NCI-H2107 (cell line): Measurements from ENCODE around the gene EGFL7.
"Not testable (repeated sequence)": the region's sequence is repeated elsewhere in the genome, so short reads cannot be mapped to it uniquely, and the experiment has no call there.

ENCODE experiments used
- DNase-seq: peaks from one replicate; lab custom pipeline; 2025; lab: John Stamatoyannopoulos, UW

Gene EGFL7

DNA sequence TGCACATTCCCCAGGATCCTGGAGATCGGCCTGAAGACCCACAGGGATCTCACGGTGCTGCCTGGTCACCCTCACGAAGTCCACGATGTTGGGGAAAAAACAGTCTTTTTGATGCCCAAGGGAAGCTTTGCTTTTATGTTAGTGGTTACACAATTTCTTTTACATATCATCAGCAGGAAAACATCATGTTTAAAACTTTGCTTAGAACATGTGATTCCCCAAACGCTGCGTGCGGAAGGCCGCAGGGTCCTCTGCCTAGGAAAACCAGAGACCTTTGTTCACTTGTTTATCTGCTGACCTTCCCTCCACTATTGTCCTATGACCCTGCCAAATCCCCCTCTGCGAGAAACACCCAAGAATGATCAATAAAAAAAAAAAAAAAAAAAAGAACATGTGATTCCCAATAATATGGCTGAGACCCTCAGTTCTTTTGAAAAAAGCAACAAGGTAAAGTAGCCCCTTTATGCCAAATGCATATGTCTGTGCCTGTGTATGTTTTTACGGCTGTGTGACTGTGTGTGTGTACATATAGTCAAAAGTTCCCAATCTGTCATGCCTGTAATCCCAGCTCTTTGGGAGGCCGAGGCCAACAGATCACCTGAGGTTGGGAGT, 36.0 kb downstream of the EGFL7 start:
- no peak for DNase-seq

DNA sequence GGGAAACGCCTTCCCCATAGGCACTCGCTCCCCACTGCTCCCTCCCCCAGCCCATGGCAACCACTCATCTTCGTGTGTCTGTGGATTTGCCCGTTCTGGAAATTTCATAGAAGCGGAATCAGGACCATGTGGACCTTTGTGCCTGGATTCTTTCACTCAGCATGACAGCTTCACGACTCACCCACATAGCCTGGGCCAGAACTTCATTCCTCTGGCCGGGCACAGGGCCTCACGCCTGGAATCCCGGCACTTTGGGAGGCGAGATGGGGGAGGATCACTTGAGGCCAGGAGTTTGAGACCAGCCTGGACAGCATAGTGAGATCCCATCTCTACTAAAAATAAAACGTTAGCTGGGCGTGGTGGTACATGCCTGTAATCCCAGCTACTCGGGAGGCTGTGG, 37.6 kb downstream of the EGFL7 start:
- no peak for DNase-seq

DNA sequence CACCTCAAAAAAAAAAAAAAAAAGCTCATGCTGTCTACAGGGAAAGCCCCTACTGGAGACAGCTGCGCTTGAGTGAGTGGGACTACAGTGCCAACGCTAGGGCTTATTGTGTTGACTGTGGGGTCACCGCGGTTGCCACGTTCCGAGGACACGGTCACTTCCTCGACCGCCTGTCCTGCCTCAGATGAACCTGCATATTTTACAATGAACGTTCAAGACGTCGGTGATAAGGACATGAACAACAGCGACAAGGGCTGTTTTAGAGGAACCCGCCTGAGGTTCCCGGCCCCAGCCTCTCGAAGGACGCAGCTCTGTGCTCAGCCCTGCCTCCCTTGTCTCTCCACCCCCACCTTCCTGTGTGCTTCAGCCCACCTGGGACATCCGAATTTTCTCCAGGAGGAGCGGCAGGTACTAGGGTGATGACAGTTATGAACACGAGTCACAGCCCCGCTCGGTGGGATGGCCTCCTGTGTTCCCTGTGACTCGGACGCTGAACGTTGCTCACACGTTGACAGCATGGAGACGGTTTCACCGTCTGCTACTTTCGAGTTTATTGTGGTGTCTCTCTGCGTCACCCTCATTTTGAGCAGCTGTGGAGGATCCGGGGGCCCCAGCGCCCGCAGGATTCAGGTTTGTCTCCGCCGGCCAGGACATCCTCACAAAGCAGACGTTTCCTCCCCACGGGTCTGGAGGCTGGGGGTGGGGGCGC, 38.4 kb downstream of the EGFL7 start:
- DNase-seq = no peak

DNA sequence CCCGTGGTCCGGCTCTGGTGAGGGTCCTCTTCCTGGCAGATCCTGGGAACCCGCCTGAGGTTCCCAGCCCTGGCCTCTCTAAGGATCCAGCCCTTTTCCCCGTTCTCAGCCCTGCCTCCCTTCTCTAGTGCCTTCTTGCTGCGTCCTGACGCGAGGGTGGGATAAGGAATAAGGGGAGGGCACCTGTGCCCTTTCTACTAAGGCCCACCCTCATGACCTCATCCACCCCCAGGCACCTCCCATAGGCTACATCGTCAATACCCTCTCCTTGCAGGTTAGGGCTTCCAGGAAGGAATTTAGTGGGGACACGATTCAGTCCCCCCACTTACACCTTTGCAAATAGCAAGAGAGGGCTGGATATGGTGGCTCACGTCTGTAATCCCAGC, 38.9 kb downstream of the EGFL7 start:
- no peak for DNase-seq

DNA sequence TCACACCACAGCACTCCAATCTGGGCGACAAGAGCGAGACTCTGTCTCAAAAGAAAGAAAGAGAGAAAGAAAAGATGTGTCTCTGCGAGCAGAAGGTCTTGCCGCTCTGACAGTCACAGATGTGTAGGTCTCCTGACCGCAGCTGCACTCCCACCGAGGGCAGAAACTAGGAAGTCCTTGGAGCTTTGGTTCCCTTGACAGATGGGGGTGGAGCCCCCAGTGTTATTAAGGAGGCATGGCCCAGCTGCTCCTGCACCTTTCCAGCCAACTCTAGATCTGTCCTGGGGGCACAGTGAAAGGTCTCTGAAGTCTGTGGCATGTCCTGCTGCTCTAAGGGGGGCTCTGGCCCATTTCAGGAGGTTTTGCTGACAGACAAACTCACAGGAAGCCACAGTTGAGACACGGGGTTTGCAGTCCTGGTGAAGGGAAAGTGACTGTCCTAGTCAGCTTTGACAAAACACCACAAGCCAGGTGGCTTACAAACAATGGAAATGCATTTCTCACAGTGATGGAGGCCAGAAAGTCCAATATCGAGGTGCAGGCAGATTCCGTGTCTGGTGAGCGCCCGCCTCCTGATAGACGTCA, 40.7 kb downstream of the EGFL7 start:
- DNase-seq = no peak

DNA sequence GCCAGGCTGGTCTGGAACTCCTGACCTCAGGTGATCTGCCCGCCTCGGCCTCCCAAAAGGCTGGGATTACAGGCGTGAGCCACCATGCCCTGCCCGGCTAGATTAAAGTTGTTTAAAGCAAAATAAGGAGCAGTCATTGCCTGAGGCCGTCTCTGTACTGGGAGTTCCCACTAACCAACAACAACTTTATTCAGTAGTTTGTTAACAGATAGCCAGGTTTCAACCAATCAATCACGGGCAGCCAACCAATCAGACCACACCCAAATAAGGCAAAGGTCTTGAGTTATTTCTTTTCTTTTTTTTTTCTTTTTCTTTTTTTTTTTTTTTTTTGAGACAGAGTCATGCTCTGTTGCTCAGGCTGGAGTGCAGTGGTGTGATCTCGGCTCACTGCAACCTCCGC, 42.0 kb downstream of the EGFL7 start:
- DNase-seq = not testable (repeated sequence)

DNA sequence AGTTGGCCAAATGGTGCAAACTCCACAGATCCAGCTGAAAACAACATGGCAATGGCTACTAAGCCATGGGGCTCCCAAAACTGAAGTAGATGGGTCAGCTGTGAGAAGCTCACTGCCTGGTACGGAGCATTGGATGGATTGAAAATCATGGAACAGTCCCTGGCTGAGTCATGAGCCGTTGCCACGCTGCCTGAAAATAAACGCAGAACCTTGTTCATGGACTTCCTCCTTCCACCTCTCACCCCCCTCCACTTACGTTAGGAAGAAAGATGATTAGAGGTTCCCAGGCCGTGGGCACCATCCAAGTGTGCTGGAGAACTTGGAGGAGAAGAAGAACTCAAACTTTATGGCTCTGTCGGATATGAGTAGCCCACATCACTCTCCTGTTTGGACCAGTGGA, 42.8 kb downstream of the EGFL7 start:
- no peak for DNase-seq

DNA sequence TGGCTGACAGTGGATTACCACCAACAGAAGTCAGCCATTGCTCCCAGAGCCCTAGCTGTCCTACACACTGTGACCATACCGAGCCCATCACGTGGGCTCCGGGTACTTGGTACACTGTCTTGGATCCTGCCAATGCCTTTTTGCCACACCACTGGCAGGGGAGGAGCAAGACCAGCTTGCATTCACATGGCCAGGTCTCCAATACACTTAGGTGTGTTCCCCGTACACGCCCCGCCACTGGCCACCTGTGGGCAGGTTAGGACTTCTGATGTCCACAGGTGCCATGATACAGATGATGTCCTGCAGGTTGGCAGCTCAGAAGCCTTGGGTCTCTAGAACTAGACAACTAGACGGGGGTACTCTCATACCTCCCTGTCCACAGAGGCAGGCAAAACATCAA, 44.3 kb downstream of the EGFL7 start:
- DNase-seq = no peak

DNA sequence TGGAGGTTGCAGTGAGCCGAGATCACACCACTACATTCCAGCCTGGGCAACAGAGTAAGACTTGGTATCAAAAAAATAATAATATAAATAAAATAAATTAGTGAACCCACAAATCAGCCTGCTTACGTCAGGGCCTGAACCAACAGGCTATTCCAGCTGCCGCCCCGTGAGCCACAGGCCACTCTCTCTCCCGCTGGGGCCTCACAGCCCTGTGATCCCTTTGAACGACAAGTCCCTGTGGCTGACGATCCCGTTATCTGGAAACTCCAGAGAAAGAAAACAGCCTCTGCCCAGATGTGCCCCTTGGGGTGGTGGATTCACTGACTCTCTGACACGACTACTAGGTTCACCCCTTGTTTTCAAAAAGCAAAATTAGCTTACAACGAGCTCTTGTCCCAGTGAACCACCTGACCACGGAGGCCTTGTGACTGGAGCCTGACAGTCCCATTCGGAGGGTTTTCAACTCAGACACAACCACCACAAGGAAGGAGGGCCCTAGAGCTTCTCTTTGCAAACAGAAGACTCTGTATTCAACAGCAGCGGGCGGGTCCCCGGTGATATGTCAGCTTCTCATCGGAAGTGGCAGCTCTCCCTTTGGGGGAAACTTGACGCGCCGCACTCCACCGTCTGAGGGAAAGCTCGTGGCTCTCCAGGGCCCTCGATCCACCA, 45.3 kb downstream of the EGFL7 start:
- DNase-seq = no peak

DNA sequence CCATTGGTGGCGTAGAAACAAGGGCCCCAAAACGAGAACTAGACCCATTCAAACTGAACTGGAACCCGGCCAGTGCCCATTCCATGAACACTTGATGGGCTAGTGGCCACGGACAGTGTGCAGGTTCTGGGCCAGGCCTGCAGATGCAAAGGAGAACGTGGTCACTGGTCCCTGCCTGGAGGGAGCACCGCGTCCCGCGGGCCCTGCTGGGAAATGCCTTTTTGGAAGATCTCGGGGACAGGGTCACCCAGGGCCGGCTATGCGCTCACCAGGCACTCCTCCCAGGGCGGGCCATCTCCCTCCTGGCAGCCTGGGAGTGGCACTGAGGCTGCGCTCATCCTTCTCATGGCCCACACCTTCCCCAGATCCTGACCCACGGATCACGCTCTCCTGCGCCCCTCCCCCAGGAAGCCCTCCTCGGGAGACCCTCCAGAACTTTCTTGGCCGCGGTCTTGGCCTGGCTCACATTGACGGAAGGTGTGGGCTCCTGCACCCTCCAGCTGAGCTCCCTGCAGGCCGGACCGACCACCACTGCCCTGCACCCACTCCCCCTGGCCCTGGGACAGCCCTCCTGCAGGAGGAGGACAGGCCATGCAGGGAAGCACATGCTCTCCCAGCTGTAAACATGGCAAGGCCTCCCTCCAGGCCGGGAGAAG, 46.9 kb downstream of the EGFL7 start:
- no peak for DNase-seq

DNA sequence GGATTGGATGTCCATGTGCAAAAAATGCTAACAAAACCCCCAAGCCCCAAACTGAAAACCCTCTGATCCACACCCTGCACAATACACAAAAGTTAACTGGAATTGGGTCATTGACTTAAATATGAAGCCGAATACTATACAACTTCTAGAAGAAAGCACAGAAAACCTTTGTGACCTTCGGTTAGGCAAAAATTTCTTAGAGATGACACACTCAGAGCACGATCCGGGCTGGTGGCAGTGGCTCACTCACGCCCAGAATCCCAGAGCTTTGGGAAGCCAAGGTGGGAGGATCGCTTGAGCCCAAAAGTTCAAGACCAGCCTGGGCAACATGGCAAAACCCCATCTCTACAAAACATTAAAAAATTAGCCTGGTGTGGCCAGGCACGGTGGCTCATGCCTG, 47.8 kb downstream of the EGFL7 start:
- no peak for DNase-seq

DNA sequence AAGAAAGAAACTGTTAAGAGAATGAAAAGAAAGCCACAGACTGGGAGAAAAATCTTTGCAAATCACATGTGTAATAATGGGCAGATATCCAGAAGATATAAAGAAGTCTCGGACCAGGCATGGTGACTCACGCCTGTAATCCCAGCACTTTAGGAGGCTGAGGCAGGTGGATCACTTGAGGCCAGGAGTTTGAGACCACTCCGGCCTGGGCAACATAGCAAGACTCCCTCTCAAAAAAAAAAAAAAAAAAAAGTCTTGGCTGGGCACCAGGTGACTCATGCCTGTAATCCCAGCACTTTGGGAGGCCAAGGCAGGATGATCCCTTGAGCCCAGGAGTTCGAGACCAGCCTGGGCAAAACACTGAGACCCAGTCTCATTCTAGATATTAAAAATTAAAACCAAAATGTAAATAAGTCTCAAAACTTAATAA, 48.5 kb downstream of the EGFL7 start:
- not testable (repeated sequence) for DNase-seq

DNA sequence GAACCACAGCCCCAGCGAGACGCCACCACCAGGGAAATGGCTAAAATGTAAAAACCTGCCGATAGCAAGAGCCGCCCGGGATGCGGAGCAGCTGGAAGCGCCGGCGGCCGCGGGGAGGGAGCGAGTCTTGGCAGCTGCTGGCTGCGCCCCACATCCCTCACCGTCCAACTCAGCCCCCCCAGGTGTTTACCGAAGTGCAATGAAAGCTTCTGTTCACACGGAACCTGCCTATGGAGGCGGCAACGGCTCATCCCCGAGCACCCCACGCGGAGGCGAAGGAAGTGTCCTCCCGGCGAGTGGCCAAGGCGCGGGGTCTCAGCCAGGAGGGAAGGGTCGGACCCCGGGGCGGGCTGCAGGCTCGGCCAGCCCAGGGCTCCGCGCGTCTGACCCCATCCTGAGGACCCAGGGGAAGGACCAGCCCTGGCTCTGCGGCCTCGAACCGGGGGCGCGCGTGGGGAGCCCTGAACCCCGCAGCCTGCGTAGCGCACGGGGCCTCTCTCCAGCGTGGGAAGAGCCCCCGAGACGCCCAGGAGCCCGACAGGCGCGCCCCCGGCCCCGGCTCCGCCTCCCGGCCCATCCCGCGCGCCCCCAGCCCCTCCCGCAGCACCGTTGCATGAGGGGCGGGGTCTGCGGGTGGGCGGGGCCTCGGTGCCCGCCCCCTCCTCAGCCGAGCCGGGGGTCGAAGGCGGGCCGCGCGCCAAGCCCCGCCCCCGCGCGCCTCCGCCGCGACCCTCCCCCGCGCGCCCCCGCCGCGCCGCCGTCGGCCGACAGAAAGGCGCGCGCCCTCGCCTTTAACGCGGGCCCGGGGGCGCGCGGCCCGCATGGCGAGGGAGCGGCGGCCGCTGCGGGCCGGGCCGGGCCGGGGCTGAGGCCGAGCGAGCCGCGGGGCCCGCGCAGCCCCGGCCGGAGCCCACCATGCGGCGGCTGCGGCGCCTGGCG, 49.3 kb downstream of the EGFL7 start, which contains the start of gene DIPK1B:
Gene DIPK1B, plus strand, starts transcription at position 822 of the 939 bp plus-strand sequence. Its CDS starts 94 bp downstream, at position 916.
- DNase-seq = peak; percentile 73

DNA sequence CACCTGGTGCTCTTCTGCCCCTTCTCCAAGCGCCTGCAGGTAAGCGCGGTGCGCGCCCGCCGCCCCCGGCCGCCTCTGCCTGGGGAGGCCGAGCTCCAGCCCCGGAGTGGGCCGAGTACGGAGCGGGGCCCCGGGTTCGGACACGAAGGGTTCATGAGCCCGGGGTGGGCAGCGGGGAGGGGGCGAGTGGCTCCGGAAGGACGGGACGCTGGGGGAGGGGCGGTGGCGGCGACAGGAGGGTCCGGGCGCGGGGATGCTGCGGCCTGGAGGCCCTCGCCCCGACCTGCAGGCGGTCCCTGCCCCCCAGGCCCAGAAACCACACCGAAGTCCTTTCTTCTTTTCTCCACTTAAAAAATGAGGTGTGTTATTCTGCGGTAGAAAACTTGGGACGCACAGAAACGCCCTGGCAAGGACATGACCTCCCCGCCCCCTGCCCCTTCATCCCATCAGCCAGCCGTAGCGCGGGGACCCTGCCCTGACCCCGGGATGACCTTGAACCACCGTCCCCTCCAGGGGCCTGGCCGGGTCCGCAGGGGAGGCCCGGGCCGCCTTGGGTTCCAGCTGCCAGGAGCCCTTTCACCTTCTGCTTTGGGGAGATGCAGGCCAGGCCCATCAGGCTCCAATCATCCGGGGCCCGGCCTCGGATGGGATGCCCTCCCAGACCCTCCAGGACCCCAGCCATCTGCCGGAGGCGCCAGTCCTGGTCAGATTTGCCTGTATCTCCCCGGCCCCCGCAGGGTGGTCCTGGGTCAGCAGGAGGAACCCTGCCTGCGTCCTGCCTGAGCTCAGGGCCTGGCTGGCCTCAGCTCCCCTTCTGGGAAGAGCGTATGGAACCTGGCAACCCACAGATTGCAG, 50.2 kb downstream of the EGFL7 start:
- no peak for DNase-seq

DNA sequence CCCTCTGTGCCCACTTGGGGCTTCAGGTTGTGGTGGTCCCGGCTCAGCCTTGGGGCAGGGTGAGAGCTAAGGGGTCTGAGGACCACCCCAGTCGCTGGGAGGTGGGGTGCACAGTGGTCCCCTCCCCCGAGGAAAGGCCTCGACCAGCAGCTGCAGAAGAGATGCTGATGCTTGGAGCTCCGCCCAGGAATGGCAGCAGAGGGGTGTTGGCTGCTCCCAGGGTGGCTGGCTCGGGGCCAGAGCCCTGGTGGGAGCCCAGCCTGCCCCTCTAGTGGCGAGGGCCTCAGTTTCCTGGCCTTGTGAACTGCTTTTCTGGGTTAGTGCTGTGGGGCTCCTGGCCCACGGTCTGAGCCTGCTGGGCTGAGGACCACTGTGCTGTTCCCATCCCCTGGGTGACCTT, 50.8 kb downstream of the EGFL7 start:
- no peak for DNase-seq

DNA sequence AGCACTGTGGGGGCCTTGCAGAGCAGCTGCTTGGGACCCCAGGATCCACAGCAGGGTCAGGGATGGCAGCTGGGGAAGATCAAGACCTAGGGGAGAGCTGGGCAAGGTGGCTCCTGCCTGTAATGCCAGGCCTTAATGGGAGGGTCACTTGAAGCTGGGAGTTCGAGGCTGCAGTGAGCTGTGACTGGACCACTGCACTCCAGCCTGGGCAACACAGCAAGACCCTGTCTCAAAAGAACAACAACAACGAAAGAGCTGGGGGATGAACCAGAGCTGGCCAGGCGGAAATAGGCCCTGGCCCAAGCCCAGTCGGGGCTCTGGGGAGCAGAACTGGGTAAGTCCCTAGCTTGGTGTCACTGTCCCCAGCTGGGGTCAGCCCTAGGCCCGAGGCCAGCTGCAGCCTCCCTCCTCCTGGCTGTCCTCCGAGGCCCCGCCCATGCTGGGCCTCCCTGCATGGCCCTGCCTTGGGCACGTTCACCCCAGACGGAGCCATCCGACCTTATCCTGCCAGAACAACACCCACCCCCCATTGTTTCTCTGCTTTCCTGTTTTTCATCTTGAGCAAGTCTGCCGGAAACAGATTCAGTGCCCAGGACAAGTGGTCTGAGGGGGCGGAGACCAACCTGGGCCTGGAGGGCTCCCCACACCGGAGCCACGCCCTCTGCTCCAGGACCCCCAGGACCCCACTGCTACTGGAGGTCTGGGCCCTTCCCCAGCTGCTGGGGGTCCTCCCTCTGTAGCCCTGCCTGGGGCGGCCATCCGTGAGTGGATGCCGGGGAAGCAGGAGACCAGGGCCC, 51.6 kb downstream of the EGFL7 start:
- DNase-seq = no peak

DNA sequence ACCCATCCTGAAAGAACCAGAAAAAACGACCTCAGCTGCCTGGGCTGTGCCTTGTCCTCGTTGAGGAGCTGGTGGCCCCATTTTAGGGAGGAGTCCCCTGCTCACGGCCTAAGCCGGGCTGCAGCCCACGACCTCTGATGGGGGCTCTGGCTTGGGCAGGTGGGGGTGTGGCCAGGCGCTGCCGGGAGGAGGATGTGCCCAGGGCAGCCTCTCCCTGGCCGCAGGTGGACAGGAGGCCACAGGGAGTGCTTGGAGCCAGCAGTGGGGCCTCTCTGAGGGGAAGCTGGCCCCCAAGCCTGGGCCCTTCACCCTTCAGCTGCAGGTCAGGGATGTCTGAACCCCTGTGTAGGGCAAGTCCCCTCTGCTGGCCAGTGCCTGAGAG, 52.2 kb downstream of the EGFL7 start:
- DNase-seq = no peak

DNA sequence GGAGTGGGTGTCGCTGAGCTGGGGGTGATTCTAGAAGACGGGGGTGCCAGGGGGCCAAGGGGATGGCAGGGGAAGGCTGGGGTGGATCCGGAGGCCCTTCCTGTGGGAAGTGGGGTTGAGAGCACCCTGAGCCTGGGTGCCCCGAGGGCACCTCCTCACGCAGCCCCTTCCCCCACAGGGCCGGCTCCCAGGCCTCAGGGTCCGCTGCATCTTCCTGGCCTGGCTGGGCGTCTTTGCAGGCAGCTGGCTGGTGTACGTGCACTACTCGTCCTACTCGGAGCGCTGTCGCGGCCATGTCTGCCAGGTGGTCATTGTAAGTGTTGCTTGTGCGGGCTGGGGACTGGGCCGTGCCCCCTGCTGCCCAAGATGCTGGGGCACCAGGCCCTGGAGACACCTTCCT, 54.7 kb downstream of the EGFL7 start:
- no peak for DNase-seq

DNA sequence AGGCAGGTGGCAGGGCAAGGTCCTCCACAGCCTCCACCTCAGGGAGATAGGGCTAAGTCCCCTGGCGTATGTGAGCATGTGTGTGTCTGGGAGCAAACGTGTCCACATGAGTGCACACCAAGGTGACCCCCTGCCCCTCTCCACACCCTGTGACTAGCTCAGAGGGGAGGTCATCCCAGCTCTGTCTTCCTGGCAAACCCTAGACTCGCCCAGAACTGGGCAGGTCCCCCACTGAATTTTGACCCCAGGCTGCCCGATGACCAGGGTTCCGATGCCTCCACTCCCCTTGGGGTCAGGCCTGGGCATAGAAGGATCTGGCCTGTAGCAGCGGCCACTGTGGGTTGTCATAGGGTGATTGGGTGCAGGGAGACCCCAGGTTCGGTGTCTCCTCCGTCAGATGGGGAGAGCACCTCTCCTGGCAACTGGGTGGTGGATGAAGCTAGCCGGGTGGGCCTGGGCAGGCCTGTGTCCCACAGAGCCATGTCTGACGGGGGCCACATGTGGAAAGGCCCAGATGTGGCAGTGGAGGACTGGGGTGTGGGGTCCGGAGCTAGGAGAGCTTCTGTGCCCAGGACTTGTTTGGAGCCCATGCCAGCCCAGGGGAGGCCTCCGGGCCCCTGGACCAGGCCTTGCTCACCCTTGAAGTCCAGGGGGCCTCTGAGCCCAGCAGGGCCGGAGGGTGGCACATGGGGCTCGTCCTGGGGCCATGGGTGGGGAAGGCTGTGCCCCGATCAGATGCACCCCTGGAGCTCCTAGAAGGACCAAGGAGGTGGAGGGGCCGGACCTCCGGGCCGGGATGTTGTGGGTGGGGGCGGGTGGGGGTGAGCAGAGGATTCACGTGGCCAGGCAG, 55.9 kb downstream of the EGFL7 start:
- DNase-seq = no peak
